SK-N-SH (cell line): ENCODE measurements around the gene DACH1. TPM values are rescaled to one million over a fixed set of nuclear protein-coding genes. Genes with fewer than 3 reads are reported as not detected.

Source experiments
- CTCF ChIA-PET: fragments of 300-600, 350-600 bp; formaldehyde crosslinking; extraction: SDS; loops from one replicate; lab custom pipeline; 2021; lab: Yijun Ruan, JAX
- POLR2A ChIA-PET: fragments of 350-600 bp; sonication (Branson Sonifier 250); formaldehyde crosslinking; extraction: SDS; loops from one replicate; lab custom pipeline; 2020; ENCODE audit warnings: antibody characterized with exemption, inconsistent platforms; lab: Yijun Ruan, JAX
- DNase-seq: peaks from one replicate; pipeline ENCODE4 v3.0.0; 2012
- H2AFZ ChIP-seq: fragments of 200-600 bp; sonication (generic); 2 replicates; pipeline ENCODE4 v1.8.1; 2016; ENCODE audit warnings: antibody characterized with exemption, mild to moderate bottlenecking, low read depth
- H3F3A ChIP-seq: fragments of 200-600 bp; sonication (generic); replicated peaks from 2 replicates; pipeline ENCODE3; 2016; ENCODE audit warnings: antibody characterized with exemption, mild to moderate bottlenecking; ENCODE audit not compliant: insufficient read depth
- H3K27ac ChIP-seq, 2 experiments: fragments of 200-500 bp in 1 of 2; fragments of 200-600 bp in 1 of 2; sonication (Bioruptor generic) in 1 of 2; sonication (generic), shearing (Covaris generic) in 1 of 2; 2 replicates each; pipeline versions ENCODE4 v1.5.1 to v1.6.1; 2014 to 2016; ENCODE audit warnings: low read depth in 2 of 2, inconsistent platforms in 1 of 2, low read length in 1 of 2, mild to moderate bottlenecking in 1 of 2, mixed read lengths in 1 of 2
- H3K27me3 ChIP-seq: fragments of 200-600 bp; sonication (generic), shearing (Covaris generic); 2 replicates; pipeline ENCODE4 v1.6.1; 2016; ENCODE audit warnings: mixed run types; ENCODE audit not compliant: insufficient read depth
- H3K36me3 ChIP-seq, 2 experiments: fragments of 200-500 bp in 1 of 2; fragments of 200-600 bp in 1 of 2; sonication (Bioruptor generic) in 1 of 2; sonication (generic) in 1 of 2; replicated peaks in 1 of 2; 2 replicates each; pipeline versions ENCODE3 to v1.5.1; 2014 to 2016; ENCODE audit warnings: low read length in 1 of 2, mild to moderate bottlenecking in 1 of 2; ENCODE audit not compliant: insufficient read depth in 2 of 2, control insufficient read depth in 1 of 2
- H3K4me1 ChIP-seq, 2 experiments: fragments of 200-500 bp in 1 of 2; fragments of 200-600 bp in 1 of 2; sonication (Bioruptor generic) in 1 of 2; sonication (generic), shearing (Covaris generic) in 1 of 2; 2 replicates each; pipeline versions ENCODE4 v1.5.1 to v1.6.1; 2014 to 2016; ENCODE audit warnings: low read depth in 1 of 2, low read length in 1 of 2, mixed run types in 1 of 2; ENCODE audit not compliant: insufficient read depth in 2 of 2, control insufficient read depth in 1 of 2
- H3K4me2 ChIP-seq: fragments of 200-600 bp; sonication (generic), shearing (Covaris generic); 2 replicates; pipeline ENCODE4 v1.6.1; 2017; ENCODE audit warnings: mixed run types
- H3K4me3 ChIP-seq, 2 experiments: fragments of 200-500 bp in 1 of 2; fragments of 200-600 bp in 1 of 2; sonication (Bioruptor generic) in 1 of 2; sonication (generic), shearing (Covaris generic) in 1 of 2; 2 replicates each; pipeline versions ENCODE4 v1.5.1 to v1.8.1; 2014 to 2016; ENCODE audit warnings: low read depth in 2 of 2, inconsistent platforms in 1 of 2, low read length in 1 of 2, mild to moderate bottlenecking in 1 of 2, mixed read lengths in 1 of 2, moderate library complexity in 1 of 2
- H3K79me2 ChIP-seq: fragments of 200-600 bp; sonication (generic); 2 replicates; pipeline ENCODE4 v1.8.1; 2017; ENCODE audit warnings: mild to moderate bottlenecking; ENCODE audit not compliant: insufficient read depth
- H3K9ac ChIP-seq: fragments of 200-600 bp; sonication (generic); 2 replicates; pipeline ENCODE4 v1.6.1; 2017; ENCODE audit warnings: mixed run types
- H3K9me2 ChIP-seq: fragments of 200-600 bp; sonication (generic); 2 replicates; pipeline ENCODE4 v1.6.1; 2017; ENCODE audit warnings: mixed run types
- H3K9me3 ChIP-seq: fragments of 200-600 bp; sonication (generic); 2 replicates; pipeline ENCODE4 v1.6.1; 2017; ENCODE audit warnings: mixed run types, mild to moderate bottlenecking, moderate library complexity
- H4K20me1 ChIP-seq: fragments of 200-600 bp; sonication (generic); 2 replicates; pipeline ENCODE4 v1.6.1; 2017; ENCODE audit warnings: mild to moderate bottlenecking, mixed run types; ENCODE audit not compliant: insufficient read depth
- EP300 ChIP-seq, 2 experiments: IDR thresholded peaks; 2 replicates each; pipeline versions ENCODE4 v1.4.0 to v1.6.1; 2012; ENCODE audit warnings: borderline replicate concordance in 1 of 2, low read depth in 1 of 2, low read length in 1 of 2
- FOSL2 ChIP-seq: IDR thresholded peaks from 2 replicates; pipeline ENCODE4 v1.4.0; 2012; ENCODE audit warnings: low read depth, mild to moderate bottlenecking, moderate library complexity, borderline replicate concordance
- FOXJ3 ChIP-seq: sonication (generic); formaldehyde crosslinking; IDR thresholded peaks from 2 replicates; pipeline ENCODE4 v1.5.1; 2020; ENCODE audit warnings: mild to moderate bottlenecking, missing genetic modification reagents
- IRF3 ChIP-seq: fragments of 150-350 bp; IDR thresholded peaks from 2 replicates; pipeline ENCODE4 v1.6.1; 2016; ENCODE audit warnings: mild to moderate bottlenecking, low read depth, low read length
- JUND ChIP-seq: IDR thresholded peaks from 2 replicates; pipeline ENCODE4 v1.4.0; 2012
- NFIC ChIP-seq: IDR thresholded peaks from 2 replicates; pipeline ENCODE4 v1.4.0; 2012; ENCODE audit warnings: borderline replicate concordance
- RCOR1 ChIP-seq: fragments of 150-350 bp; IDR thresholded peaks from 2 replicates; pipeline ENCODE4 v1.6.1; 2017; ENCODE audit warnings: antibody characterized with exemption, low read length
- USF2 ChIP-seq: fragments of 150-350 bp; IDR thresholded peaks from 2 replicates; pipeline ENCODE4 v1.6.1; 2017; ENCODE audit warnings: antibody characterized with exemption, low read length, low read depth, borderline replicate concordance
- WGBS: methylation state at CpG from one replicate; pipeline ENCODE4 v1.1.6; 2017; ENCODE audit warnings: low lambda C conversion rate; 5-methylcytosine and 5-hydroxymethylcytosine counted together
- polyA plus RNA-seq, 3 experiments: library from polyadenylated mRNA; depleted of rRNA; stranded (reverse); fragments of >200 nt; gene quantifications; 2 replicates each; pipeline ENCODE4 v1.2.3, GENCODE V29; 2012

The DACH1 gene
- polyA plus RNA-seq, 1 of the 3 experiments (the other 2 are of a cell fraction) = 0.21 TPM

- Histone ChIP-seq H3F3A (no peaks in the 10 kb centered on the region), H3K9ac (no peak overlapping the region), H3K79me2 (no peaks in the 10 kb centered on the region), H4K20me1 (no peaks in the 10 kb centered on the region), H3K4me1 (peaks cover 0 to 2% of the 10 kb centered on the region in 2 experiments; a peak in 2 of 4 replicates), H3K36me3 (no peaks in the 10 kb centered on the region), H3K27me3 (no peaks in the 10 kb centered on the region), H2AFZ (no peak overlapping the region), H3K9me2 (no peaks in the 10 kb centered on the region), H3K4me2 (no peak overlapping the region), H3K4me3 (no peak overlapping the region), H3K9me3 (no peaks in the 10 kb centered on the region), H3K27ac (no peak overlapping the region)
- ChIA-PET CTCF (no interaction called here), POLR2A (no interaction called here)
- no peak for TF ChIP-seq IRF3
- TF ChIP-seq USF2 = no peak
- no peak for TF ChIP-seq NFIC
- no peak for TF ChIP-seq FOSL2
- no peak for DNase-seq
- WGBS = 86% methylated on average over 2 of the region's 2 CpGs
Observed at GRCh38 chr13:71699342-71699741, 167.7 kb downstream of the DACH1 start.

- 88% methylated on average over 1 of the region's 1 CpG for WGBS
- CTCF ChIA-PET = interaction anchor here (0.9 kb wide), 1 partner anchor 10 kb away, joined by 3 read pairs; no protein-coding TSS in a partner anchor
Observed at GRCh38 chr13:71695662-71696061, 171.3 kb downstream of the DACH1 start.

More at GRCh38 chr13:71695662-71696061, 171.3 kb downstream of the DACH1 start:
- Histone ChIP-seq H3K36me3 (no peaks in the 10 kb centered on the region), H3K4me1 (no peaks in the 10 kb centered on the region; a peak in 1 of 4 replicates), H3K9ac (no peak overlapping the region), H3K4me2 (no peak overlapping the region), H3K9me3 (no peaks in the 10 kb centered on the region), H3K27ac (no peak overlapping the region), H3K27me3 (no peaks in the 10 kb centered on the region), H3F3A (no peaks in the 10 kb centered on the region), H2AFZ (no peak overlapping the region), H3K9me2 (no peaks in the 10 kb centered on the region), H3K4me3 (no peak overlapping the region), H4K20me1 (no peaks in the 10 kb centered on the region), H3K79me2 (no peaks in the 10 kb centered on the region)
- POLR2A ChIA-PET = no interaction called here
- TF ChIP-seq NFIC = no peak
- TF ChIP-seq FOXJ3 = no peak
- TF ChIP-seq IRF3 = no peak
- TF ChIP-seq RCOR1 = no peak
- no peak for TF ChIP-seq EP300 (IDR thresholded peaks at IDR 0.05; ENCODE audit: borderline replicate concordance in 1 of 2, low read depth in 1 of 2, low read length in 1 of 2)
- no peak for TF ChIP-seq JUND
- DNase-seq = no peak
